ENCODE results near the gene CIBAR2. TPM values are rescaled to one million over a fixed set of nuclear protein-coding genes. Genes with fewer than 3 reads are reported as not detected.

The CIBAR2 gene
- total RNA-seq, 1 donor from 2014 or later, result not detected

GRCh38 chr16:85114909-85115567 is 2.8 kb upstream of the CIBAR2 start:
- Histone ChIP-seq H3K36me3 (no peaks in the 10 kb centered on the region), H3K9me3 (no peaks in the 10 kb centered on the region), H3K27me3 (no peaks in the 10 kb centered on the region), H3K4me1 (peaks cover 8% of the 10 kb centered on the region), H3K27ac (no peak overlapping the region), H3K4me3 (no peak overlapping the region)
- DNase-seq (peak; percentile 94), ATAC-seq (peak; percentile 95)
- intact Hi-C loops (cut with DNase I), result loop anchor here (10.0 kb wide), 1 partner anchor 140 kb away; no protein-coding TSS in a partner anchor
- TF ChIP-seq CTCF (IDR thresholded peaks at IDR 0.05), result peak; percentile 95

DNA sequence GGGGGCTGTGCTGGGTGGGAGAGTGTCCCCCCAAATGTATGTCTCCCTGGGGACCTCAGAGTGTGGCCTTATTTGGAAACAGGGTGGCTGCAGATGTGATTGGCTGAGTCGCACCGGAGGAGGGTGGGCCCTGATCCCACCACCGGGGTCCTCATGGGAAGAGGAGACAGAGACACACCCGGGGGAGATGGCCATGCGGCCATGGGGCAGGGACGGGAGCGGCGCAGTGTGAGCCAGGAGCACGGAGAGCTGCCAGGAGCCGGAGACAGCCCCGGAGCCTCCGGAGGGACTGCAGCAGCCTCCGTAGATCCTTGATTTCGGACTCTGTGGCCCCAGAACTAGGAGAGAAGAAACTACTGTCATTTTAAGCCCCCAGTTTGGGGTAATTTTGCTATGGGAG is 1.6 kb upstream of the CIBAR2 start:
- TF ChIP-seq CTCF (IDR thresholded peaks at IDR 0.05), result no peak

DNA sequence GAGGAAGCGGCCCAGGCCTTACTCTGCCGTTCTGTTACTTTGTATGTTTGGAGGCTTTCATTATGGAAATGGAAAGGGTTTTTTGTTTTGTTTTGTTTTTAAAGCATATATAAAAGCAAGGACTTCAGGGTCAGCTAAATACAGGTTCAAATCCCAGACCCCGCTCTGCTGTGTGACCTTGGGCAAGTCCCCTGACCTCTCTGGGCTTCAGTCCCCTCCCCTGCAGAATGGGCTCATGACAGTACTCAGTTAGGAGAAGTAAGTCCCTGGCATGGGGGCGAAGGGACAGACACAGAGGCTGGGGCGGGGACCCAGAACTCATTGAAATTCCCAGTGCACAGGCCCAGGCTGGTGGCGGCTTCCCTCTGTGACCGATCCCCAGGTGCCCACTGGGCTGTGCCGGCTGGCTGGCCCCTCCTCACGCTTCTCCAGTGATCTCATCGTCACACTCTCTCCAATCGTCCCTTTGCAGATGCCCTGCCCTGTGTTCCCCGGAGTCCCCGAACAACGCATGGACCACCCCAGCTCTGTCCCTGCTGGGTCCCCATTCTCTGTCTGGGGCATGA is 979 bp upstream of the CIBAR2 start:
- Histone ChIP-seq H3K36me3 (no peaks in the 10 kb centered on the region), H3K9me3 (no peaks in the 10 kb centered on the region), H3K4me3 (no peak overlapping the region), H3K27me3 (no peaks in the 10 kb centered on the region), H3K27ac (no peak overlapping the region), H3K4me1 (peaks cover 8% of the 10 kb centered on the region)
- ATAC-seq, result no peak
- TF ChIP-seq CTCF (IDR thresholded peaks at IDR 0.05), result no peak
- intact Hi-C loops (cut with DNase I), result loop anchor here (10.0 kb wide), 1 partner anchor 142 kb away; no protein-coding TSS in a partner anchor
- no peak for DNase-seq

More for the DNA sequence above, 1.6 kb upstream of the CIBAR2 start:
- intact Hi-C loops (cut with DNase I), result loop anchor here (10.0 kb wide), 1 partner anchor 141 kb away; no protein-coding TSS in a partner anchor
- no peaks in the 10 kb centered on the region for H3K36me3 ChIP-seq
- no peak for ATAC-seq
- no peaks in the 10 kb centered on the region for H3K9me3 ChIP-seq
- H3K27ac ChIP-seq, result no peak overlapping the region
- no peaks in the 10 kb centered on the region for H3K27me3 ChIP-seq
- DNase-seq, result no peak
- H3K4me1 ChIP-seq, result peaks cover 8% of the 10 kb centered on the region
- no peak overlapping the region for H3K4me3 ChIP-seq

DNA sequence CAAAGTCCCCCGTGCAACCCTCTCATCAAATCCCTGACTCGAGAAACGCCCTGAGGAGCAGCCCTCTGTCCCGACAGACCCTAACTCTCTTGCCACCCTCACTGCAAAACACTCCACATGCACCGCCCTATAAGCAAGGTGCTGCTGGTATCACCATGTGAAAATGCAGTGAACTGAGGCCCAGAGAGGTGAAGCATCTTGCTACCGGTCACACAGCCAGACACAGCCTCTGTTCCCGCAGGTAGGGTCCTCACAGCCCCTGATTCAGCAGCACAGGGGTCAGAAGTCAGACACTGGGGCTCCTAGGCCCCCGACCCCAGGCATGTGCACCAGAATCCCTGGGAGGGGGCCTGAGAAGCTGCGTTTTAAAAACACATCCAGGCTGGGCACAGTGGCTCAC is 1.1 kb downstream of the CIBAR2 start:
- H3K36me3 ChIP-seq, result no peaks in the 10 kb centered on the region
- H3K9me3 ChIP-seq, result no peaks in the 10 kb centered on the region
- no peak overlapping the region for H3K27ac ChIP-seq
- H3K4me3 ChIP-seq, result no peak overlapping the region
- H3K27me3 ChIP-seq, result no peaks in the 10 kb centered on the region
- DNase-seq, result no peak
- intact Hi-C loops (cut with DNase I), result loop anchor here (10.0 kb wide), 1 partner anchor 144 kb away; no protein-coding TSS in a partner anchor
- H3K4me1 ChIP-seq, result peaks cover 8% of the 10 kb centered on the region
- ATAC-seq, result no peak
- TF ChIP-seq CTCF (IDR thresholded peaks at IDR 0.05), result no peak

- ATAC-seq (no peak), DNase-seq (no peak)
- TF ChIP-seq CTCF (IDR thresholded peaks at IDR 0.05), result no peak
- Histone ChIP-seq H3K27ac (no peak overlapping the region), H3K9me3 (no peaks in the 10 kb centered on the region), H3K36me3 (no peaks in the 10 kb centered on the region), H3K27me3 (no peaks in the 10 kb centered on the region), H3K4me1 (peaks cover 8% of the 10 kb centered on the region), H3K4me3 (no peak overlapping the region)
- intact Hi-C loops (cut with DNase I), result loop anchor here (10.0 kb wide), 1 partner anchor 145 kb away; no protein-coding TSS in a partner anchor
These were observed 2.2 kb downstream of the CIBAR2 start for GRCh38 chr16:85110105-85110504.
